HG02678 (cell line): Measurements from ENCODE around the gene ARHGAP22.

Experiments used
- ATAC-seq: cut with Tn5 transposase; IDR thresholded peaks from one replicate; pipeline ENCODE4 v1.9.1; 2021; ENCODE audit warnings: mild to moderate bottlenecking, moderate library complexity; ENCODE audit not compliant: unreplicated experiment

The ARHGAP22 gene

GRCh38 chr10:48536156-48536500 is 68.7 kb downstream of the ARHGAP22 start:
- no peak for ATAC-seq

GRCh38 chr10:48535416-48536155 is 69.3 kb downstream of the ARHGAP22 start:
- no peak for ATAC-seq

- ATAC-seq, result no peak
Observed at GRCh38 chr10:48533951-48534720, 70.7 kb downstream of the ARHGAP22 start.

- ATAC-seq, result no peak
Observed at GRCh38 chr10:48533540-48533939, 71.3 kb downstream of the ARHGAP22 start.

- ATAC-seq, result no peak
Observed at GRCh38 chr10:48531486-48531885, 73.4 kb downstream of the ARHGAP22 start.

DNA sequence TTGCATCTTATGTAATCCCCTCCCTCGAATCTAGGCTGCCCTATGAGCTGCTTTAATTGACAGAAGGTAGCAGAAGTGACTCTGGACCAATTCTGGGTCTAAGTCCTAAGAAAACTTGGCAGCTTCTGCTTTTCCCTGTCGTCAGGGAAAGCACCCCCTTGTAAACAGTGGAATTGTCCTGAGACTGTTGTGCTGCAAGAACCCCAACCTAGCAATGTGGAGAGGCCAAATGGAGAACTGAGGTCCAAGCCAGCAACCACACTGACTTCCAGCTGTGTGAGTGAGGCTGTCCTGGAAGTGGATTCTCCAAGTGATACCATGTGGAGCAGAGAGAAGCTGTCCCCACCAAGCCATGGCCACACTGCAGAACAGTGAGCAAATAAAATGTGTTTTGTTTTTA is 75.5 kb downstream of the ARHGAP22 start:
- ATAC-seq, result no peak

GRCh38 chr10:48527756-48528155 is 77.1 kb downstream of the ARHGAP22 start:
- no peak for ATAC-seq

DNA sequence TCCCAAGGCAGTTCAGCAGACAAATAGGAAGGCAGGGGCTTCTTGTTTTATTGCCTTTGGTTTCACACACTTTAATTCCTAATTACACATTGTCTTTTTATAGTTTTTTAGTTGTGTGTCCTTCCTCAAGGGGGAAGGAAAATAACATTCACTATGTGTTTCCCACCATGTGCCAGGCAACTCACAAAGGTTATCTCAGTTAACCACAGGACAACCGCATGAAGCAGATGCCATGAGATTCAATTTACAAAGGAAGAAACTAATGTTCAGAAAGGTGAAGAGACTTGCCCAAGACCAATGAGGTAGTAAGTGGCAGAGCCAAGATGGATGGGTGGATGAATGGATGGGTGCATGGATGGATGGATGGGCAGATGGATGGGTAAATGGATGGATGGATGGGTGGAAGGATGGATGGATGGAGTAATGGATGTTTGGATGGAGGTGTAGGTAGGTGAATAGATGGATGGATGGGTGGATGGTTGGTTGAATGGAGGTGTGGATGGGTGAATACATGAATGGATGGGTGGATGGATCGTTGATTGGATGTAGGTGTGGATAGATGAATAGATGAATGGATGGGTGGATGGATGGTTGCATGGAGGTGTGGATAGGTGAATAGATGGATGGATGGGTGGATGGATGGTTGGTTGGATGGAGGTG is 77.9 kb downstream of the ARHGAP22 start:
- ATAC-seq, result no peak

DNA sequence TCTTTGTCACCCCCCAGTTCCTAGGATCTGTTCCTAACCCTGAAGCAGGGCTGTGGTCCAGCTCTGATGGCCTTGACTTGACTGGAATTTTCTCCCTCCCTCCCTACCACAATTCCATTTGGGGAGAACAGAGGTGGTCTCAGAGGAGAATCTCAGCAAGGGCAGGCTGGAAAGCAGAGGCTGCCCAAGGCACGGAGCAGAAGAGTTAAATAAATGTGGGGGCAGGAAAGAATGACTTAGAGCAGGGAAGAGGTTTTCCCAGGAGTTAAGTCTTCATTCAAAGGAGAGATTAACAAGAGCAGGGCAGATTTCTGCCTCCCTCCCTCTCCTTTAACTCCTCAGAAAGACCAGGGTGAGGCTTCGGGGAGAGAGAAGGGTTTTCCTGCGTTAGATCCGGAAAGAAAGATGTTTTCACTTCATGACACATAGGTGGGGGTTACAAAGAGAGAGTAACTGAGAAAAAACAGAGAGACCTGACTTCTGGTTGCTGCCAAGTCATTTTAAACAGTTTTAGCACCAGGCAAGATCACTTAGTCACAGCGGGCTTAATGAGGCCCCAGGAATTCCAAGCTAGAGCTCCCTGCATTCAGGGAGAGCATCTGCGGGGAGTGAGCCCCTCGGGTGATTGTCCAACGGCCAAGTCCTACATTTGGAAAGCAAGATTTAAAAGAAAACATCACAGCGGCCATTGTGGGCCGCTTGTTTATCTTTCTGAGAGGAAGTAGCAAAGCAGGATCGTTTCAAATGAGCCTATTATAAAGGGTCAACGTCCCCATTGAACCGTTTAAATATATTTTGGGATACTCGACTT is 78.7 kb downstream of the ARHGAP22 start:
- no peak for ATAC-seq

GRCh38 chr10:48525113-48525512 is 79.8 kb downstream of the ARHGAP22 start:
- ATAC-seq, result no peak

- no peak for ATAC-seq
Observed at GRCh38 chr10:48523820-48524758, 80.8 kb downstream of the ARHGAP22 start.

GRCh38 chr10:48523212-48523819 is 81.6 kb downstream of the ARHGAP22 start:
- no peak for ATAC-seq

GRCh38 chr10:48522011-48522765 is 82.7 kb downstream of the ARHGAP22 start:
- ATAC-seq, result no peak

DNA sequence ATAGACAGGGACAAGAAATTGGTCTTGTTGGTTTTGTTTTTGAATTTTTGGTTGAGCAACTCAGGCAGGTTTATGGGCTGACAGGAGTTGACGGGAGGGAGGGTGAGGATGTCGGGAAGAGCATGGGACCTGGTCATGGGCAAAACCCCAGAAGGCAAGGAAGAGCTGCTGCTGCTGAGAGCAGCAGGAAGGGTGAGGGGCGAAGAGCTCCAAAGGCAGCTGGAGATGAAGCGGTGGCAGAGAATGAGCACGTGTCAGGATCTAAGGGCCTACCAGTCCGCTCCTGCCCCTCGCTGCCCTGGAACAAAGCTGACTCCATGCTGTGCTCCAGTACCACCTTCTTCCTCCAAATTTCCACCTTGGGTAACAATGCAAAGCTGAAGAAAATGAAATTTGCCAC is 84.3 kb downstream of the ARHGAP22 start:
- ATAC-seq, result no peak

GRCh38 chr10:48520184-48520506 is 84.7 kb downstream of the ARHGAP22 start:
- ATAC-seq, result no peak

DNA sequence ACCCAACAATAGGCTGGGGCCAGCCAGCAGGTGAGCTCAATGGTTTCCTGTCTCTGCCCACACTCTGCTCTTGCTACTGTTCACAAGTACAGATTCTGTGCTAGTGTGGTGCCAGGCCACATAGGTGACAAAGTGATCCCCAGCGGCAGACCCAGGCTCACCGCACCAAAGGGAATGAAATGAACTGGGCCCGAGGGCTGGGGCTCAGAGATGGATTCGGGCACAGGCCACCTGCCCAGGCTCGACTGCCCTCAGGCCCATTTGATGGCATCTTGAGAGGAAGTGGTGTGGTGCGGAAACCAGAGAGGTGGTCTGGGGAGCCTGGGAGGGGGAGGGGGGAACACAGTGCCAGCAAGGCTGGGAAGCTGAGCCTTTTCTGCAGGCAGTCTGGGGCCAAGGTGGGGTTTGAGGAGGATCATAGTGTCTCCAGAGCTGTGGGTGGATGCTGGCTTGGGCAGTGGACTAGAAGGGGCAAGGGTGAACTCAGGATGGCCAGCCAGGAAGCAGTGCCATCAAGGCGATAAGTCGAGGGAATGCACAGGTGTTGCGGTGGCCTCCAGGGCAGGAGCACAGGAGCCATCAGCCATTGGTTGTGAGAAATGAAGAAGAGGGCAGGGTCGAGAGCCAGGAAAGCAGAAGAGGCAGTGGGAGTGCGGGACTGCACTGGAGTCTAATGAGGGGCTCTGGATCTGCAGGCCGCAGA is 85.2 kb downstream of the ARHGAP22 start:
- ATAC-seq, result no peak

- ATAC-seq, result no peak
Observed at GRCh38 chr10:48518986-48519385, 85.9 kb downstream of the ARHGAP22 start.
